C4-2B (cell line): ENCODE measurements around the gene NEURL2.

Experiments
- CTCF ChIP-seq: fragments of 450-650 bp; conservative IDR thresholded peaks from 2 replicates; pipeline ENCODE4 v1.5.1; 2017; ENCODE audit warnings: mild to moderate bottlenecking
- ZFX ChIP-seq: fragments of 450-650 bp; IDR thresholded peaks from 2 replicates; pipeline ENCODE4 v1.6.1; 2017

- TF ChIP-seq ZFX (no peak), CTCF (no peak)
Observed at GRCh38 chr20:45878076-45878761, 12.8 kb downstream of the NEURL2 start.
